Measurements from ENCODE around the gene PIK3CB. TPM values are rescaled to one million over a fixed set of nuclear protein-coding genes. Genes with fewer than 3 reads are reported as not detected.
A peak's percentile ranks its signal among the peaks of the same experiment; 100 is the strongest.
"Not testable (repeated sequence)": the region's sequence is repeated elsewhere in the genome, so short reads cannot be mapped to it uniquely, and the experiment has no call there.

Gene PIK3CB
- total RNA-seq, 2 donors from 2014 or later: 43.4 to 51.5 TPM

DNA sequence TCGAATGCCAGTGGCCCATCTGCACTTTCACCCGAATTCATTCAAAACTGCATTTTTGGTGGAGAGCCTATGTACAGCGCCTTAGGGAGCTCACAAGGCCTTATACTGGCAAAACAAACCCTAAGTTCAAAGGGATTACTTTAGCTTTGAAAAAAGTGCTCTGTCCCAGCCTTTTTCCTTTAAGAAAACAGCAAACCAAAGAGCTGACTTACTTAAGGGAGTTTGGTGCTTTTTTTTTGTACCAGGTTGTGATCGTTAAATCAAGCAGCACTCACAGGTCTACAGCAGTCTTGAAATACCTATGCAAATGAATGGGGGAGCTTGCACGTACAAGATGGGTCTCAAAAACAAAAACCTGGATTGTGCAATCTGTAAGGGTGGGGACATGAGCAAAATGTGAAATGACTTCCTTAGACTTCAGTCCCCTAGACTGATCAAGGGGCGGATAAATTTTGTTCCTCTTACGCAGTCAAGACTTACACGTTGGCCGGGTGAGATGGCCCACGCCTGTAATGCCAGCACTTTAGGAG lies 11.6 kb upstream of the PIK3CB start:
- H3K27ac ChIP-seq: no peak overlapping the region
- H3K36me3 ChIP-seq: no peaks in the 10 kb centered on the region

DNA sequence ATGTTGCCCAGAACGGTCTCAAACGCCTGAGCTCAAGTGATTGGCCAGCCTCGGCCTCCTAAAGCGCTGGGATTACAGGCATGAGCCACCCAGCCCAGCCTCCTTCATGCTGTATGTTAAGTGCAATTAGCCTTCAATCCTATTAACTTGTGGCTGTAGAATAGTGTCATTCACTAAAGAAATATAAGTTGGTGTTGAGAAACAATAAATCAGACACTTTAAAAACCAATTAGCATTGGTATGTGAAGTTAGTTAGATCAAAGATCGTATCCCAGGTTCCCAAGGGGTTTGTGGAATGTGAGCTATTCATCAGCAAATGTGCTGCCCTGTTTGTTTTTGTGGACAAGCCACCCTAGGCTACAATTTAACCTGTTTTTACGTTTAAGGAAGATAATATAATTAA lies 11.0 kb upstream of the PIK3CB start:
- TF ChIP-seq, protein P1, sequence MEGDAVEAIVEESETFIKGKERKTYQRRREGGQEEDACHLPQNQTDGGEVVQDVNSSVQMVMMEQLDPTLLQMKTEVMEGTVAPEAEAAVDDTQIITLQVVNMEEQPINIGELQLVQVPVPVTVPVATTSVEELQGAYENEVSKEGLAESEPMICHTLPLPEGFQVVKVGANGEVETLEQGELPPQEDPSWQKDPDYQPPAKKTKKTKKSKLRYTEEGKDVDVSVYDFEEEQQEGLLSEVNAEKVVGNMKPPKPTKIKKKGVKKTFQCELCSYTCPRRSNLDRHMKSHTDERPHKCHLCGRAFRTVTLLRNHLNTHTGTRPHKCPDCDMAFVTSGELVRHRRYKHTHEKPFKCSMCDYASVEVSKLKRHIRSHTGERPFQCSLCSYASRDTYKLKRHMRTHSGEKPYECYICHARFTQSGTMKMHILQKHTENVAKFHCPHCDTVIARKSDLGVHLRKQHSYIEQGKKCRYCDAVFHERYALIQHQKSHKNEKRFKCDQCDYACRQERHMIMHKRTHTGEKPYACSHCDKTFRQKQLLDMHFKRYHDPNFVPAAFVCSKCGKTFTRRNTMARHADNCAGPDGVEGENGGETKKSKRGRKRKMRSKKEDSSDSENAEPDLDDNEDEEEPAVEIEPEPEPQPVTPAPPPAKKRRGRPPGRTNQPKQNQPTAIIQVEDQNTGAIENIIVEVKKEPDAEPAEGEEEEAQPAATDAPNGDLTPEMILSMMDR (IDR thresholded peaks at IDR 0.05): no peak

More for the DNA sequence above, 11.6 kb upstream of the PIK3CB start:
- Histone ChIP-seq H3K4me3 (no peak overlapping the region), H3K9ac (ENCODE audit: low read depth in 2 of 2, low read length in 2 of 2) (no peak overlapping the region), H3K27me3 (no peaks in the 10 kb centered on the region), H3K4me1 (no peaks in the 10 kb centered on the region), H3K9me3 (no peaks in the 10 kb centered on the region)
- TF ChIP-seq, protein P1 (IDR thresholded peaks at IDR 0.05): no peak
- intact Hi-C loops (cut with DNase I): no loop called here
- no peak for DNase-seq

DNA sequence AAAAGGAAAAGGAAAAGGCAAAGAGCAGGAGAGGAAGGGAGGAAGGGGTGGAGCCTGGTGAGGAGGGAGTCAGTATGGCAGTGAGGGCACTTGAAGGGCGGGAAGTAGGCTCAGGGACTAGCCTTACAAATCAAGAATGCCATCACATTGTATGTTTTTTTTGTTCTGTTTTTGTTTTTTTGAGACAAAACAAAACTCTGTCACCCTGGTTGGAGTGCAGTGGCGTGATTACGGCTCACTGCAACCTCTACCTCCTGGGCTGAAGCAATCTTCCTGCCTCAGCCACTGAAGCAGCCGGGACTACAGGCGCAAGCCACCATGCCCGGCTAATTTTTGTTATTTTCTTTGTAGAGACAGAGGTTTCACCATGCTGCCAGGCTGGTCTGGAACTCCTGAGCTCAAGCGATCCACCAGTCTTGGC lies 10.5 kb upstream of the PIK3CB start:
- no peaks in the 10 kb centered on the region for H3K36me3 ChIP-seq
- TF ChIP-seq, protein P1 (IDR thresholded peaks at IDR 0.05): no peak
- no peak overlapping the region for H3K27ac ChIP-seq
- no peak for DNase-seq
- no peaks in the 10 kb centered on the region for H3K9me3 ChIP-seq
- H3K4me3 ChIP-seq: no peak overlapping the region
- H3K9ac ChIP-seq (ENCODE audit: low read depth in 2 of 2, low read length in 2 of 2): no peak overlapping the region
- H3K27me3 ChIP-seq: no peaks in the 10 kb centered on the region
- intact Hi-C loops (cut with DNase I): no loop called here
- H3K4me1 ChIP-seq: no peaks in the 10 kb centered on the region

More for the DNA sequence above, 11.0 kb upstream of the PIK3CB start:
- H3K9ac ChIP-seq (ENCODE audit: low read depth in 2 of 2, low read length in 2 of 2): no peak overlapping the region
- H3K27ac ChIP-seq: no peak overlapping the region
- DNase-seq: no peak
- intact Hi-C loops (cut with DNase I): no loop called here
- H3K4me1 ChIP-seq: no peaks in the 10 kb centered on the region
- no peaks in the 10 kb centered on the region for H3K9me3 ChIP-seq
- no peaks in the 10 kb centered on the region for H3K36me3 ChIP-seq
- H3K4me3 ChIP-seq: no peak overlapping the region
- no peaks in the 10 kb centered on the region for H3K27me3 ChIP-seq

DNA sequence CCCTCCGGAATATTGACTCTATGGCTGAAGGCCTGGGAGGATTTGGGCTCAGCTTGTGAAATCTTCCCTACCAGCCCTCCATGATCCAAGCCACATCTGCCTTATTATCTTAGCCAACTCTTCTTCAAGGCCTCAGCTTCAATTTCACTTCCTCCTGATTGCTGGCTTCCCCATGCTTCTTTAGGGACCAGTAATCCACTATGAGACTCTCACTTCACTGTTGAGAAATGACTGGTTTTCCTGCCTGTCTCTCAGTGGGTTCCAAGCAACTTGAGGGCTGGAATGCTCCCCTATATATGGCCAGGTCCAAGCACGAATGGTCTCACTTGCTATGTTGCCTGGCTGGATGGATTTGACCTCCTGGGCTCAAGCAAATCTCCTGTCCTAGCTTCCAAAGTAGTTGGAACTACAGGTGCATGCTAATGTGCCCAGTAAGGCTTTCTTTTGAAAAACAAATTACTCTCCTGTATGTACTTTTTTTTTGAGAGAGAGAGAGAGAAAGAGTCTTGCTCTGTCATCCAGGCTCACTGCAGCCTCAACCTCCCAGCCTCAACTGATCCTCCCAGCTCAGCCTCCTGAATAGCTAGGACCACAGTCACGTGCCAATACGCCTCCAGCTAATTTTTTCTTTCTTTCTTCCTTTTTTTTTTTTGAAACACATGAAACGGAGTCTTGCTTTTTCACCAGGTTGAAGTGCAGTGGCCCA lies 7.9 kb upstream of the PIK3CB start:
- intact Hi-C loops (cut with DNase I): loop anchor here (5.0 kb wide), 1 partner anchor 70 kb away; no protein-coding TSS in a partner anchor
- Histone ChIP-seq H3K9ac (ENCODE audit: low read depth in 2 of 2, low read length in 2 of 2) (no peak overlapping the region), H3K27me3 (no peaks in the 10 kb centered on the region), H3K9me3 (no peaks in the 10 kb centered on the region), H3K27ac (no peak overlapping the region), H3K4me3 (no peak overlapping the region), H3K4me1 (no peaks in the 10 kb centered on the region), H3K36me3 (no peaks in the 10 kb centered on the region)
- no peak for DNase-seq
- TF ChIP-seq, protein P1 (IDR thresholded peaks at IDR 0.05): no peak

DNA sequence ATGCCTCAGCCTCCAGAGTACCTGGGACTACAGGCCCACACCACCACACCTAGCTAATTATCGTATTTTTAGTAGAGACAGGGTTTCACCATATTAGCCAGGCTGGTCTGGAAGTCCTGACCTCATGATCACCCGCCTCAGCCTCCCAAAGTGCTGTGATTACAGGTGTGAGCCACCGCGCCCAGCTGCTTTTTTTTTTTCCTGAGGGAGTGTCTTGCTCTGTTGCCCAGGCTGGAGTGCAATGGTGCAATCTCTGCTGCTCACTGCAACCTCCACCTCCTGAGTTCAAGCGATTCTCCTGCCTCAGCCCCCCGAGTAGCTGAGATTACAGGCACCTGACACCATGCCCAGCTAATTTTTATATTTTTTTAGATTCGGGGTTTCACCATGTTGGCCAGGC lies 3.7 kb upstream of the PIK3CB start:
- not testable (repeated sequence) for H3K36me3 ChIP-seq; DNase-seq; H3K4me1 ChIP-seq; H3K9me3 ChIP-seq; H3K9ac ChIP-seq (ENCODE audit: low read depth in 2 of 2, low read length in 2 of 2); H3K27me3 ChIP-seq; H3K4me3 ChIP-seq; H3K27ac ChIP-seq
- intact Hi-C loops (cut with DNase I): loop anchor here (10.0 kb wide), 1 partner anchor 244 kb away; the partner anchor contains the start of gene CEP70

DNA sequence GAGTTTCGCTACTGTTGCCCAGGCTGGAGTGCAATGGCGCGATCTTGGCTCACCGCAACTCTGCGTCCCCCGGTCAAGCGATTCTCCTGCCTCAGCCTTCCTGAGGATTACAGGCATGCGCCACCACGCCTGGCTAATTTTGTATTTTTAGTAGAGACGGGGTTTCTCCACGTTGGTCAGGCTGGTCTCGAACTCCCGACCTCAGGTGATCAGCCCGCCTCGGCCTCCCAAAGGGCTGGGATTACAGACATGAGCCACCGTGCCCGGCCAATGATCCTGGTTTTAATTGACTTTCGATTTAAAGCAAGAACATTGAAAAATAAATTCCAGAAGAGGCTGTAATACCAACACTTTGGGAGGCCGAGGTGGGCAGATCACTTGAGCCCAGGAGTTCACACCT lies 1.1 kb upstream of the PIK3CB start:
- not testable (repeated sequence) for H3K4me3 ChIP-seq, H3K9me3 ChIP-seq, DNase-seq, H3K27me3 ChIP-seq, H3K36me3 ChIP-seq, H3K4me1 ChIP-seq
- peak overlapping the region in 1 of 2 donors; percentile 95 for H3K9ac ChIP-seq (ENCODE audit: low read depth in 2 of 2, low read length in 2 of 2)
- peak overlapping the region; percentile 93 for H3K27ac ChIP-seq
- intact Hi-C loops (cut with DNase I): loop anchor here (10.0 kb wide), 1 partner anchor 241 kb away; the partner anchor contains the start of gene CEP70

All from colonic mucosa (tissue), 4 donors.